GM18907 (cell line): Measurements from ENCODE around the gene DENND10.
A peak's percentile ranks its signal among the peaks of the same experiment; 100 is the strongest.

Experiments
- ATAC-seq: cut with Tn5 transposase; IDR thresholded peaks from one replicate; pipeline ENCODE4 v1.9.1; 2021; ENCODE audit warnings: mild to moderate bottlenecking, moderate library complexity; ENCODE audit not compliant: unreplicated experiment

Gene DENND10

GRCh38 chr10:119103903-119104653 is at the start of gene DENND10:
TSS of gene DENND10 (plus strand) at chr10:119104113. CDS start at chr10:119104143, 30 bp downstream.
- peak; percentile 86 for ATAC-seq

- ATAC-seq = no peak
These were observed 48.4 kb upstream of the DENND10 start for GRCh38 chr10:119055472-119055871.

- no peak for ATAC-seq
These were observed 45.9 kb upstream of the DENND10 start for GRCh38 chr10:119058010-119058409.

GRCh38 chr10:119059557-119059956 is 44.4 kb upstream of the DENND10 start:
- no peak for ATAC-seq

- ATAC-seq = no peak
These were observed 43.8 kb upstream of the DENND10 start for GRCh38 chr10:119060107-119060506.

- ATAC-seq = no peak
These were observed 42.6 kb upstream of the DENND10 start for GRCh38 chr10:119061352-119061751.

- no peak for ATAC-seq
These were observed 42.0 kb upstream of the DENND10 start for GRCh38 chr10:119061926-119062325.

- ATAC-seq = no peak
These were observed 33.3 kb upstream of the DENND10 start for GRCh38 chr10:119070395-119071165.

GRCh38 chr10:119073584-119073983 is 30.3 kb upstream of the DENND10 start:
- no peak for ATAC-seq

- ATAC-seq = no peak
These were observed 25.3 kb upstream of the DENND10 start for GRCh38 chr10:119078422-119079179.

- ATAC-seq = peak; percentile 73
These were observed 24.1 kb upstream of the DENND10 start for GRCh38 chr10:119079599-119080520.

- ATAC-seq = peak; percentile 87
These were observed 23.2 kb upstream of the DENND10 start, which contains the start of gene EIF3A for GRCh38 chr10:119080521-119081259. TSS of gene EIF3A (minus strand) at chr10:119080817. CDS start at chr10:119080676, 141 bp downstream.

- no peak for ATAC-seq
These were observed 19.0 kb upstream of the DENND10 start for GRCh38 chr10:119084896-119085295.

- no peak for ATAC-seq
These were observed 16.5 kb upstream of the DENND10 start for GRCh38 chr10:119087271-119087882.

GRCh38 chr10:119090026-119090795 is 13.7 kb upstream of the DENND10 start:
- ATAC-seq = no peak

GRCh38 chr10:119090968-119091367 is 12.9 kb upstream of the DENND10 start:
- no peak for ATAC-seq

- no peak for ATAC-seq
These were observed 8.3 kb upstream of the DENND10 start for GRCh38 chr10:119095640-119096039.
